WTC11 (cell line): ENCODE results near the gene SLC24A3.

Experiments
- CTCF ChIP-seq: fragments of 200-600 bp; IDR thresholded peaks from 2 replicates; pipeline ENCODE4 v1.8.0; 2022; ENCODE audit warnings: antibody characterized with exemption
- ELF4 ChIP-seq: sonication (generic); formaldehyde crosslinking; IDR thresholded peaks from 2 replicates; pipeline ENCODE4 v1.8.1; 2022; ENCODE audit warnings: low read depth, mild to moderate bottlenecking, moderate library complexity, missing genetic modification reagents
- FOXK1 ChIP-seq: sonication (generic); formaldehyde crosslinking; IDR thresholded peaks from 2 replicates; pipeline ENCODE4 v1.8.0; 2022; ENCODE audit warnings: mild to moderate bottlenecking, moderate library complexity, missing genetic modification reagents
- NFATC4 ChIP-seq: fragments of 250-450 bp; sonication (Bioruptor Pico); IDR thresholded peaks from 2 replicates; pipeline ENCODE4 v1.9.0; 2021; ENCODE audit warnings: mild to moderate bottlenecking
- NR1H2 ChIP-seq: sonication (generic); formaldehyde crosslinking; IDR thresholded peaks from 2 replicates; pipeline ENCODE4 v1.9.0; 2021; ENCODE audit warnings: mild to moderate bottlenecking, moderate library complexity, missing genetic modification reagents
- SP1 ChIP-seq: sonication (generic); formaldehyde crosslinking; conservative IDR thresholded peaks from 2 replicates; pipeline ENCODE4 v1.8.1; 2022; ENCODE audit warnings: missing genetic modification reagents
- ZNF121 ChIP-seq: sonication (generic); formaldehyde crosslinking; IDR thresholded peaks from 2 replicates; pipeline ENCODE4 v1.8.0; 2023; ENCODE audit warnings: missing genetic modification reagents
- ZNF416 ChIP-seq: fragments of 250-450 bp; sonication (Bioruptor Pico); IDR thresholded peaks from 2 replicates; pipeline ENCODE4 v1.9.0; 2021; ENCODE audit warnings: mild to moderate bottlenecking, inconsistent platforms
- ZNF423 ChIP-seq: fragments of 250-450 bp; sonication (Bioruptor Pico); IDR thresholded peaks from 2 replicates; pipeline ENCODE4 v2.1.2; 2022; ENCODE audit warnings: mild to moderate bottlenecking, moderate library complexity

GRCh38 chr20:19301142-19301541 is 88.7 kb downstream of the SLC24A3 start:
- TF ChIP-seq ZNF423 (CRISPR knock-in tag), result no peak
- no peak for TF ChIP-seq NFATC4
- no peak for TF ChIP-seq CTCF
- TF ChIP-seq ZNF121 (CRISPR knock-in tag), result no peak
- TF ChIP-seq NR1H2, result no peak
- TF ChIP-seq ZNF416 (CRISPR knock-in tag), result no peak
- TF ChIP-seq FOXK1 (CRISPR knock-in tag), result no peak
- no peak for TF ChIP-seq SP1 (CRISPR knock-in tag)
- TF ChIP-seq ELF4 (CRISPR knock-in tag), result no peak
